ENCODE data around the gene SMTNL2.

The SMTNL2 gene

DNA sequence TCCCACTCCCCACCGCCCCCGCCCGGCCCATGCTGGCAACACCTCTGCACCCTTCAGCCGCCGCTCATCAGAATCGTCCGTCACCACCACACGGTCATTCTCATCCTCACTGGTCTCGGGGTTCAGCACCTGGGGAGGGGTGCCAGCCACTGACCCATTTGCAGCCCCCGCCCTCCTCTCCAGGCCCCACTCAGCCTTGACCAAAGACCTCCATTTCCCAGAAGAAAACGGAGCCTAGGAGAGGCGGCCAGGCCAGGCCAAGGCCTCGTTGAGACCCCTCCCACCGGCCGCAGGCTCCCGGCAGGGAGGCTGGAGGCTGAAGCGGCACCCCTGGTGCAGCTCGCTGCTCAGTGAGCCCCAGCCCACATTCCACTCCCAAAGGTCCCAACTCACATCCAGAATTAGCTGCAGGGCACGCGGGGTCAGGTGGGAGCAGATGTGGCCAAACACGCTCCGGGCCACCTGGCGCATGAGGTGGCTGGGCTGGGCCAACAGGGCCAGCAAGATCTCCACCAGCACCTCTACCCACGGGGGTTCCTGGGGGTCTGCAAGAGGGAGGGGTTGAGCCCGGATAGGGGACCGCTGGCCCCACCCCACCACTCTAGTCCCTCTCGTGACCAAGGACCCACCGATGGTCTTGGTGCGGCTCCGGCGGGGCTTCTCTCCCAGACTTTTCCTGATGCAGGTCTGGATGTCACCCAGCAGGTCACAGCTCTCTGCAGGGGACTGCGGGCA lies 38.9 kb upstream of the SMTNL2 start:
- DNase-seq (ENCODE audit: low read depth), result no peak

DNA sequence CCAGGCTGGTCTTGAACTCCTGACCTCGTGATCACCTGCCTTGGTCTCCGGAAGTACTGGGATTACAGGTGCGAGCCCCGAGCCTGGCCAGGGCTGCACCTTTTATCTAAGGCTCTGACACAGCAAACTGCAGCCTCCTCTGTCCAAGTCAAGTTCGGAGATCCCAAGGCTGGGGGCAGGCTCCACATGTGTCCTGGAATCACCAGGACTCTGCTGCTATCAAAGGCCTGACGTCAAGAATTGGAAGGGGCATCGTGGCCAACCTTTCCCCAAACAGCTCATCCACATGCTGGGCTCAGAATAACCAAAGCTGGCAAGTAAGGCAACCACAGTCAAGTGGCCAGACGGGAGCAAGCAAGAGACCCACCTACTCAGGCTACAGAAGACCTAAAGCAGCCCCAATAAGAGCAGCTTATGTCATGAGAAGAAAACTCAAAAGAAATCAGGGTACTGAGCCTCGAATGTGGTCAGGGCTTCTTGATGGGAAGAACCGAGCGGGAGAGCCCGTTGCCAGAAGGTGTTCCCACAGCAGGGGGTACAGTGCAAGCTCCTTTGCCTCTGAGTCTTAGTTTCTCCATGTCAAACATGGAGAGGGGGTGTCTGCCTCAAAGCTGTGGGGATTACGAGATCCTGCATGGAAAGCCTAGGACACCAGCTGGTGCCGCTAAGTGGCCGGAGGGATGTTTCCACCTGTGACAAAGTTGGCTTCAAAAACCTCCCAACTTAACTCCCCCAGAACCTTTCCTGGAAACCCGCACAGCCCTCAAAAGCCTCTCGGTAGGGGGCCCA lies 37.0 kb upstream of the SMTNL2 start:
- DNase-seq (ENCODE audit: low read depth), result no peak

DNA sequence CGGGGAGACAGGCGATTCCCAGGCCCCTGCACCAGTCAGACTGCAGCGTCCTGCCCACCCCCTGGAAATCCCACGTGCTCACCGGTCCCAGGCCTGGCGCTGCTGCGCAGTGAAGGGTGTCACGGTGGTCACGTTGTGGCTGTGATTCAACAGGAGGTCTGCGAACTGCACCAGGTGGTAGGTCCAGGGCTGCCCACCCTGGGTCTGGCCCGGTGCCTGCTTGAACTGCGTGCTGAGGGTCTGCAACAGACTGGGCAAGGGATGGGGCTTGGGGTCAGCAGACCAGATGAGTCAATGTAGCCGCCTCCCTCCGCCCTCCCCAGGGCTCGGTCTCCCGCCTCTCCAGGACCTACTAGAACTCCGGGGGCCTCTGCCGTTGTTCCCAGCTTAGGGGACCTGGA lies 36.3 kb upstream of the SMTNL2 start:
- DNase-seq (ENCODE audit: low read depth), result no peak

DNA sequence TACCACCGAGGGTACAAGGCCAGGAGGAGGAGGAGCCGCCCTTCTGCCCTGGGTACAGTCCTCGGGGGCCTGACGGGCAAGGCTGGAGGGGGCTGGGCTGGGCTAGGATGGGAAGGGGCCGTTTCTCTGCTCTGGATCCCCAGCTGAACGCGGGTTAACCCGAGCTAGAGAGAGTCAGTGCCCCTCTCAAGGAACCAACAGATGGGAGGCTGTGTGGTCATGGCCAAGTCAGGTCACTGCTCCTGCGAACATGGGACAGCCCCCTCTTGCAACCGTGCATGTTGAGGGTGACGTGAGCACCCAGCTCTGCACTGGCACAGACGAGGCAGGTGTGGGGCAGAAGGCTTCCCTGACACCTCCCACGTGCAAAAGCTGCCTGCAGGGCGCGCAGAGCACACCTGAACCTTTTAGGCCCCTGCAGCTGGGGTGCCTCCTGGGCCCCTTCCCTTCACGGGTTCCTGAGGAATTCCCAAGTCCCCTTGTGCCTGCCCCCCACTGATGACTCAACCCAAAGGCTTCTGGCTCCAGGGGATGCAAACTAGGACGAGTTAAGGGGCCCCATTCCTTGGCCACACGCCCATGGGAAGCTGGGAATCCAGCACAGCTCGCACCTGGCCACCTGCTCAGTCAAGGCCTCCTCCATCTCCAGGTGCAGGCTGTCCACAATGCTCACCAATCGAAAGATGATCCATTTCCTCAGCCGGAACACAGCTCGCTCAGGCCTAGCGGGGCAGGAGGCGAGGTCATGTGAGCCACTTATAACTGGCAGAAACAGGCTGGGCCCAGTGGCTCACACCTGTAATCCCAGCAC lies 35.4 kb upstream of the SMTNL2 start:
- DNase-seq (ENCODE audit: low read depth), result no peak

DNA sequence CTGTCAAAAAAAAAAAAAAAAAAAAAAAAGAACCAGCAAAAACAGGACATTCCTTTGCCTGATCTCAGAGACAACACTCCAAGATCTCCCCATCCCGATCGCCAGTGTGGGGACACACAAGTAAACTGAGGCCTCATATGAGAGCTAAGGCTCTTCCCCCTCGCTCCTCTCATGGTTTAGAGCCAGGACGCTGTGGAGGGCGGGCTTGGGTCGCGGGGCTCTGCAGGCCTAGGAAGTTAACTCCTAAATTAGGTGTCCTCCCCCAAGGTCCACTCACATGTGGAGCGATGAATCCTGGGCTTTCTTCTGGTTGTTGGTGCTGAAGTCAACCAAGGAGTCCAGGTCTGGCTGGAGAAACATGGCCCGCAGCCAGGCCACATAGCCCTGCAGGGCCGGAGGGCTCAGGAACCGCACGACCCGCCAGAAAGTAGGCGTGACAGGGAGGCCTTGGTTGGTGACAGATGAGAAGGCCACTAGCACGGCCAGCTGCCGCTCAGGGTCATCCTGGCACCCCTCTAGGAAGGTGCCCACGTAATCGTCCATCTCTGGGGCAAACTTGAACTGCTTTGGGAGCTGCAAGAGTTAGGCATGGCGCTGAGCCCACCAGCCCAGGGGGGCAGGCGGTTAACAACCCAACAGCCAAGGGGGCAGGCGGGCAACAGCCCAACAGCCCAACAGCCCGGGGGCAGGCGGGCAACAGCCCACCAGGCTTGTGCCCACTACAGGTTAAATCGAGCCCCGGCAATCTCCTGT lies 34.4 kb upstream of the SMTNL2 start:
- no peak for DNase-seq (ENCODE audit: low read depth)

DNA sequence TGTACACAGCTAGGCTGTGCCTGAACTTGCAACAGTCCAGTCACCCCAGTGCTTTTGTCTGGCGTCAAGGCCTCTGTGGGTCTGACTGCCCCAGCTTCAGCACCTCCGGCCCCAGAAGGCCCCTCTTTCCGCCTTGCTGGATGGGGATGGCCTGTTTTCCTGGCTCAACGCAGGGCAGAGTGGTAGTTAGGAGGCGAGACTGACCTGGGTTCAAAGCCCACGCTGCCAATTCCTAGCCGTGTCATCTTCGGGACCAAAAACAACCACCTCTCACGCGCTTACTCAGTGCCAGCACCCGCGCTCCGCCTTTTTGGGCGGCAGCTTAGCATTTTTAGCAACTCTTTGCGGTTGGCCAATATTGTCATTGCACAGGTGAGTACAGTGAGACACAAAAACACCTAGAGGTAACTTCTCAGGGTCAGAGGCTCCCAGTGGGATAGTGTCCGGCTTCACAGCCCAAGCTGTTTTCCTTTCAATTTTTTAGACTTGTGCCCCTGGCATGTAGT lies 33.7 kb upstream of the SMTNL2 start:
- no peak for DNase-seq (ENCODE audit: low read depth)

DNA sequence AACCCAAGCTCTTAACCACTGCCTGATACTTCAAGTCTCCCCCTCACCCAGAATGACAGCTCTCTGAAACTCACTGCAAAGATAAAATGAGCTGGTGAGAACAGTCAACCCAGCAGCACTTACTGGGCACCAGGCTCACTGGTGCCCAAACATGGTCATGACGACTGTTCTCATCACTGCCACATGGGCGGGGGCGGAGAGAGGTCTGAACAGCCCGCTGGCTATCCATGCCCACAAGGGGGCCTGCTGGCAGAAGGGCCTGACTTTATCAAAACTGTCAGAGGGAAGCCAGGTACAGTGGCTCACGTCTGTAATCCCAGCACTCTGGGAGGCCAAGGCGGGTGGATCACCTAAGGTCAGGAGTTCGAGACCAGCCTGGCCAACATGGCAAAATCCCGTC lies 33.2 kb upstream of the SMTNL2 start:
- no peak for DNase-seq (ENCODE audit: low read depth)

DNA sequence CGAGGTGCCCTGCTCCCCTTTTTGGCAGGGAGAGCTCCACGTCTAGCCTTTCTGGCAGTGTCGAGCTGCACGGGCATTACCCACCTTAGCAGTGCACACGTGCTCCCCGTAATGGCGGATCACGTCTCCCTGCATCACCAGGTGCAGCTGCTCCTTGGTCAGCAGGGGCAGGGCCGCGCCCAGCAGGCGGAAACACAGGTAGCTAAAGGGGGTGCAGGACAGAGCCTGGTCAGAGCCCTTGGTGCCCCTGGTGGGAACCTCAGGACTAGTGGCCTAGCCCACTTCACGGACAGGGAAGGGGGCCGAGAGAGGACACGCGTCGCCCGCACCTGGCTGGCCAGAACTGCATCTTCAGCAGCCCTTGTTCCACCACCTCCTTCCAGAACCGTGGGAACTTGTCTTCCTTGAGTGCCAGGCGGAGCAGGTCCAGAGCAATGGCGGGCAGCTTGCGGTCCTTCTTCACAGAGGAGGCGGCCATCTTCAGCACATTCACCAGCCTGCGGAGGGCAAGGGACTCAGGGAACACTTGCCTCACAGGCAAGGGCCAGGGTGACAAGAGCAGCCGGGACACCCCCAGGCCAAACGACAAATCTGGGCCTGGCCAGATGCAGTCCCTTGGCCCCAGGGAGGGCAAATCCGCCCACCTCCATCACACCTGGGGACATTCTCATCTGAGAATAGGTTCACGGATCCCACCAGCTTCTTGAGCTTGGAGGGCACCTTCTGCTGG lies 32.4 kb upstream of the SMTNL2 start:
- DNase-seq (ENCODE audit: low read depth), result no peak

DNA sequence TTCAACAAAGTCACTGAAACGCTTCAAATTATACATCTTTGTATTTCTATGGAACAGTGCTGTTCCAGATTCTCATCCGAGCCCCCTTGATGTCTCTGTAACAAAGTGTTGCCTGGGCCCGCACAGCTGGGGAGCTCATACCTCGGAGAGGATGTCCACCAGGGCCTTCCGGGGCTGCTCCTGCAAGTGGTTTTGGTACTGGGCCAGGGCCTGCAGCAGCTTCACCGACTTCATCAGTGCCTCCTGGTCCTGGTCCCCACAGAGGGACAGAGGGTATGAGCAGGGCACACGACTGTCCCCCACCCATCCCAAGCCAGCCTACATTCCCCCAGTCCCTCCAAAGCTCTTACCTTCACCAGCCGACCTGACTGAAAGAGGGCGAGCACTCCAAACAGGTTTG lies 30.7 kb upstream of the SMTNL2 start:
- no peak for DNase-seq (ENCODE audit: low read depth)

DNA sequence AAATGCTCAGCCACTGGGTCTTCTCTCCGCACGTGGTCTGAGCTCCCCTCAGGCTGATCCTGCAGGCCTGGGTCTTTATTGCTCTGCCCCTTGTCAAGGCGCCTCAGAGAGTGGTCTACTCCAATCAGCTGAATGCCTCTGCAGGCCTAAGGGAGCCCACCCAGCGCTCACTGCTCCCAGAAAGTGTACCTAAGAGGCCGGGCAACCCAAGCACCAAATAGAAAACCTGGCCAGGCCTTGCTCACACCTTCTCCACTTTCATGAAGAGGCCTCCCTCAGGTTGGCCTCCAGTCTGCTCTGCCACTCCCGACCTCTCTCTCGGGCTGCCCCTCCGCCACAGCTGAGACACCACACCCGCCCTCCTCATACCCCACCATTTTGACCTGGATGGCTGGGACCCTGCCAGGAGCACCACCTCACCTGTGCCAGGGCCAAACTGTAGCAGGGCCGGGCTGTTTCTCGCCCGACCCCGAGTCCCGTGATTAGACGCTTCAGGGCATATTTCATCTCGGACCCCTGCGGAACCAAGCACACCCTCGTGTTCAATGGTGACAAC lies 29.8 kb upstream of the SMTNL2 start:
- no peak for DNase-seq (ENCODE audit: low read depth)

DNA sequence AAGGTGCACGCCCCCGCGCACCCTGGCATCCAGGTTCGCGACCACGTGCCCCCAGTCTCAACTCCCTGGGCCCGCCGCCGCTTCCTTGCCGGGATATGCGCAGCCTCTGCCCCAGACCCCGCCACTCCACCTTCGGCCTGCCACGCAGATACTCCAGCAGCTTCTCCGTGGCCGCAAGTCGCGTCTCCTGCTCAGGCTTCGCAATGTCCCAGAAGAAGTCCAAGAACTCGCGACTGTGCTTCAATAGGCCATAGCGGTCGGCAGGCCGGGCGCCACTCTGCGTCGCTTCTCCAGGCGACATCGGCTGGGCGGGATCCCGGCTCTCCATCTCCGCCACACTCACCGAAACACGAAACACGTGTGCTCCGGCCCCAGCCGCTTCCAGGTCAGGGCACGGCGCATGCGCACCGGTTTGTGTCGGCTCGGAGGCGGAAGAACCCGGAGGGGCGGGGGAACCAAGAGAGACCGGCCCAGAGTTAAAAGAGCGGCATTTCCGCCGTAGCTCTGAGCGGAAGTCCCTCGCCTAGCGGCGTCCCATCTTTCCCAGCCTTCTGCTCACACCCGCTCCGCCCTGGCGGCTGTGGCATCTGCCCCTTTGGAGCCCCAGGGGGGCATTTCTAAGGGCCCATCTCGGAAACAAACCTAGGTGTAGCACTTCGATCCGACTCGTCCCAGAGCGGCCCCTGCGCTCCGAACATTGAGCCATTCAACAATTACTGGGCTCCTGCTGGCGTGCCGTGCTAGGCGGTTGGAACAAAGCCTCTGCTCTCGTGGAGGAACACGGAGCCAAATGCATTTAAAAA lies 29.1 kb upstream of the SMTNL2 start, which contains the start of gene MYBBP1A:
Gene MYBBP1A, minus strand, starts transcription at position 388 of the 803 bp plus-strand sequence. Its CDS starts 60 bp downstream, at position 328.
- peak; percentile 96 for DNase-seq (ENCODE audit: low read depth)

DNA sequence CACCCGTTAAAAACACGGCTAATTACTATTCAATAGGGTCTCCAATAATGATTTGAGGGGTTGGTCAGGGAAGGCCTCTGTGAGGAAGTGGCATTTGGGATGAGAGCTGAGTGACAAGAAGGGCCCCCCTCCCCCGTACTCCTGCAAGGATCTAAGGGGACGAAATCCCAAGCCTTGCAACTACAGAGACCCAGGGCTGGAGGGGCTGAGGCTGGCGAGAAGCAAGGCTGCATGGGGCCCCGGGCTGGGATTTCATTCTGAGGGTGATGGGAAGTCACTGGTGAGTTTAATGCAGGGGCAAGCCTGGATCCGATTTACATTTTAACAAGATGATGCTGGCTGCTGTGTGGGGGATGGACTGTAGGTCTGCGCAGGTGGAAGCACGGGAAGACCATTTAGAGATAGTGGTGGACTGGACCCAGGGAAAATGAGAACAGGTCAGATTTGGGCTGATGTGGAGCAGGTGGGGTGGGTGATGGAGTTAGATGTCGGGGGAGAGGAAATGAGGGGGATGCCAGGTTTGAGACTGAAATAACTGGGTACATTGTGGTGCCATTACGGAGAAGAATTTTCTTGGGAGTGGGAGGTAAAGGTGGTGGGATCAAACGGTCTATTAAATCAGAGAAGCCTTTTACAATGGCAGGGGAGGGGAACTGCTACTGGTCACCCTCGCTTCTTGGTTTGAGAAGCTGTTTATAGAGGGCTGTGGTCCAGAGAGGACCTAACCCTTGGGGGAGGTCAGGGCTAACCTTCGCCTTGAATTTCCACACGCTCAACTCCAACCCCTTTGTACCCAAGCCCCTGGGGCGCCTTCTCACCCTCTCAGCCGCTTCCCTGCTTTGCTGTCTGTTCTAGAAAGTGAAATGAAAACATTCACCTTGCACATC lies 28.2 kb upstream of the SMTNL2 start:
- DNase-seq (ENCODE audit: low read depth), result no peak

DNA sequence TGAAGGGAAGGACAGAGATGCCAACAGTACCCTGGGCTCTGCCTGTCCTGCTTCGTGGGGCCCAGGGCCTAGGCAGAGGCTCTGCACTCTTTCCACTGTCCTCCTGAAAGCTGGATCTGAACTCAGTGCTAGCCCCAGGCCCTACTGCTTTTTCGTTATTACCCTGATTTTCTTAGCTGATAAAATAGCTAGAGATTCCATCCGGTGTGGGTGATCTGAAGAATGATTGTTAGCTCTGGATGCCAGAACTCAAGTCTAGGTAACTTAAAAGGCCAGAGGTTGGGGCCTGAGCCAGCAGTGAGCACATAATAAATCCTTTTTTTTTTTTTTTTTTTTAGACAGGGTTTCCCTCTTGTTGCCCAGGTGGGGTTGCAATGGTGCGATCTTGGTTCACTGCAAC lies 27.3 kb upstream of the SMTNL2 start:
- DNase-seq (ENCODE audit: low read depth), result no peak

DNA sequence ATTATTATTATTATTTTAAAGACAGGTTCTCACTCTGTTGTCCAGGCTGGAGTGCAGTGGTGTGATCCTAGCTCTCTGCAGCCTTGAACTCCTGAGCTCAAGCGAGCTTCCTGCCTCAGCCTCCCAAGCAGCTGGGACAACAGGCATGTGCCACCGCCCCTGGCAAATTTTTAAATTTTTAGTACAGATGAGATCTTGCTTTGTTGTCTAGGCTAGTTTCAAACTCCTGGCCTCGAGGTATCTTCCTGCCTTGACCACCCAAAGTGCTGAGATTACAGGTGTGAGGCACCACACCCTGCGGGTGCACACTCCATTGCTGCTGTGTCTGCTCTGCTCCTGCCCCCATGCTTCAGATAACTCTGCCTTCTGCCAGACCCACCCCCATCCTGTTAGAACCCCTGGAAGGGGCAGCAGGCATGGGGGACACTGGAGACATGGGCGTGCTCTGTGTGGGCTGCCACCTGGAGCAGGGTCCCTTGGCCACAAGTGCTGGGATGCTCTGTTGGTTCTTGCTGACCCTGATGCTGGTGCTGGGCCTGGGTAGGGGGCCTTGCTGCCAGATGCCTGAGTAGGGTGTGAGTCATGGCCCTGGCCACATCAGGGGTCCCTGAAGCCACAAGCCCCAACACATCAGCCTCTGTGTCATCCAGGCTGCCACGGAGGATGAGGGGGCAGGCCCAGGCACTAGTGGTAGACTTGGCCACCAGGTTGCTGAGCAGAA lies 26.5 kb upstream of the SMTNL2 start:
- DNase-seq (ENCODE audit: low read depth), result no peak

DNA sequence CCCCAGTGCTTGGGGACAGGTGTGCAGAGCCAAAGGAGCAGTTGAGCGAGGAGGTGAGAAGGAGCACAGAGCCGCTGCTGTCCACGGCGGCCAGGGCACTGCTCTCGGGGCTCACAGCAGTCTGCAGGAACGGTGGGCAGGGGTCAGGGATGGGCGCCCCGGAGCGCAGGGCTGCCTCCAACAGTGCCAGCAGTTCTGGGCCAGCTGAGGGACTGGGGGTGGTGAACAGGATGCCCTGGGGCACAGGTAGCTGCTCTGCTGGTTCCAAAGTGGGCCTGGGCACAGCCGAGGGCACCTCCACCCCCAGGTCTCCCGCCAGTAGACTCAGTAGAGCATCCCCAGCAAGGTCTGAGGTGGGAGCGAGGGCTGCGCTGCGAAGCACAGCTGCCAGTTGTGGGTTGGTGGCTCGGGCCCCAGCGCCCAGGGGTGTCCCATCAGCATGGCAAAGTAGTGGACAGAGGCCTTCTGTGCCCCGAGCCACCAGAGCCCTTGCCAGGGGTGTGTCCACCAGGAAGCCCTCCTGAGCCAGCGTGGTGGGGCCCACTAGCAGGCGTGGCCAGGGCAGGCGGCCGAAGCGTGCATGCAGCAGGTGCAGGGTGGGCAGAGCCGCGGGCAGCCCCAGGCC lies 25.9 kb upstream of the SMTNL2 start:
- no peak for DNase-seq (ENCODE audit: low read depth)

DNA sequence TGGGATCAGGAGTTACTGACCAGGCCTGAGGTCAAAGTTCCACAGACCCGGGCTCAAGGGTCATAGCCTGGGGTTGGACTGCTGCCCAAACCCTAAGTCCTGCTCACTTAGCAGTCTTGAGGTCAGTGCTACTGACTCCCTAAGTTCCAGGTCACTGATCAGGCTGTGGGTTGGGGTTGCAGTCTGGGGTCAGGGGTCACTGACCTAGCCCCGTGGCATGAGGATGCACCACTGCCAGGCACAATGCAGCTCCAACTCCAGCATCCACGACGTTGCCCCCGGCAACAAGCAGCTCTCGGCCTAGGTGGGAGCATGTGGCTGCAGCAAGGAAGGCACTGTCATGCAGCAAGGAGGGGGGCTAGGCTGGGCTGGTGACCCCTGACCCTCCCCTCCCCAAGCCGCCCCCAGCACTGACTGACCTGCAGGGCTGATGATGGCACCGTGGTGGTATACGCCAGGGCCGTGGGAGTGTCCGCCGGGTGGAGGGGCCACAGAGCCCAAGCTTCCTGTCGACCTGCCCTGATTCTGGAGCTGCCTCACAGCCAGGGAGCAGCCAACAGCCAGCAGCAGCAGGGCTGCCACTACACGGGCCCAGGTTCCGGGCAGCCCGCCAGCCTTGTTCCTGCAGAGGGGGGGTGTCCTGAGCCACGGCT lies 25.1 kb upstream of the SMTNL2 start:
- DNase-seq (ENCODE audit: low read depth), result no peak

DNA sequence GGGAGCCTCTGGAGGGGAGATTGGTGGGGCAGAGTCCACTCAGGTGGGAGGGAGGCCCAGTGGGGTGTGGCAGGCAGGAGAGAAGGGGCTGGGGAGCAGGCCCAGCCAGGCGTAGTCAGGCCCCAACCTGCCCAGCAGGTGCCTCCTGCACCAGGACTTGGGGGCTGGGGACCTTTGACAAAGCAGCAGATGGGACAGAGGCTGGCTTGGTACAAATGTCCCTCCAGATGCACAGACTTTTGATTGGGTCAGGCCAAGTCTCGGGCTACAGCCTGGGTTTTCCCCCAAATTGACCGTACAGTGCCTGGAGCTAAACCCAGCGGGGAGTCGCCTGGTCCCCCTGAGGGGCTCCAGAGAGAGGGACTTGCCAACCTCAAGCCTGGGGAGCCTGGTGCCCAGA lies 24.4 kb upstream of the SMTNL2 start:
- DNase-seq (ENCODE audit: low read depth), result no peak

Measured in activated T-helper 9 cell treated with anti-CD3 and anti-CD28 coated beads, Interleukin-2, amount 50 U/mL, for 16 hours (primary cell).